ENCODE data around the gene ZNF555.
"Not testable (repeated sequence)": the region's sequence is repeated elsewhere in the genome, so short reads cannot be mapped to it uniquely, and the experiment has no call there.

The ZNF555 gene

DNA sequence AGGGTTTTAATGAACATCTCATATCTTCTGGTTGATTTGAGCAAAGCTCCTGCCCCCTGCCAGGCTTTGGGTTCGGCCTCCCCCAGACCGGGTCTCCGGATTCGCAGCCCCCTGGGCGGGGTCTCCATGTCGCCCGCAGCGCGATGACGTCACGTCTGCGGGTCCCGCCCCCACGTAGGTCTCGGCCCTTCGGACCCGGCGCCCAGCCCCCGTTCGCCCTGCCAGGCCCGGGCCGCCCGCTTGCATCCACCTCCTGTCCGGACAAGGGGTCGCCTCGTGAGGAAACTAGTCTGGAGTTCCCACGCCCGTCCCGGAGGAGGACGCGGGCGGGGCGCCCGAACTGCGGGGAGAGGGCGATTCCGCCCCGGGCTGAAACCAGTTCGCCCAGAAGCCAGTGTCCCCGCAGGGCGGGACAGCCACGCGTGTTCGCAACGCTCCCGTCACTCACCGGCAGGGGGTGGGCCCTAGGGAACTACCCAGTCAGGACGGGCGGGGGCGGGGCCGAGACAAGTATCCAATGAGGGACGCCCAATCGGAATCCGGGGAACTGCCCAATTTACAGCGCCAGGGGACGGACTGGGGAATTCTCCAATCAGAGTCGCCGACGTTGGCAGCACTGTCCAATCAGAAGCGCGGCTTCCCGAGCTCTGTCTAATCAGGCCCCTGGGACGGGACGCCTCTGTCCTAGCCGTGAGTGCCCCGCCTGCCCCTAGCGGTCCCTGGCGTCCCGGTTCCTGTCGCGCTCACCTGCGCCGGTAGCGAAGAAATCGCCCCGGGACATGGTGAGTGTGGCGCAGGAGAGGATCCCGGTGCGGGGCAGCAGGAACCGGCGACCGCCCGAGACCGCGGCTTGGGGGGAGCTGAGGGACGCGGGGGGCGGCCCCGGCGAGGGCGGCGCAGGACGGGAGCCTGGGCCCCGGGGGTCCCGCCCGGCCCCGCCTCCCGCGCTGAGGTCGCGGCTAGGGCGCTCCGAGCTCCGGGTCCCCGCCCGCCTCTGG is at the start of gene ZNF555:
Gene ZNF555, plus strand, starts transcription at position 682 of the 998 bp plus-strand sequence. Its CDS starts 98 bp downstream, at position 780.
- peak; percentile 97 for DNase-seq (ENCODE audit: low spot score)

DNA sequence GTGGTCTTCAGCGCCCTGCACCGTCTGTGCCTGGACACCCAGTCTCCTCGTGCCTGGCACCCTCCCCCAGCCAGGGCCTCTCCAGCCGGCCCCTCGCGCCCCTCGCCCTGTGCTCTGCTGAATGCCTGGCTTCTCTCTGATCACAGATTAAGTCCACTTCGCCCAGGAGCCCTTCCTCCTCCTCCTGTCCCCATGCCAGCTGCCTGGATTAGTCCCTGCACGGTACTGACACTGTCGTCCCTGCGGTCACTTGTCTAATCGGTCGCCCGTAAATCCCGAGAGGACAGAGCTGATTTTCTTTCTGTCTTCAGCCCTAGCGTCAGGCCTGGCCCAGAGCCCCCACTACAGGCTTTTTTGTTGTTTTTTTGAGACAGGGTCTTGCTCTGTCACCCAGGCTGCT is 49.4 kb upstream of the ZNF555 start:
- no peak for DNase-seq (ENCODE audit: low spot score)

DNA sequence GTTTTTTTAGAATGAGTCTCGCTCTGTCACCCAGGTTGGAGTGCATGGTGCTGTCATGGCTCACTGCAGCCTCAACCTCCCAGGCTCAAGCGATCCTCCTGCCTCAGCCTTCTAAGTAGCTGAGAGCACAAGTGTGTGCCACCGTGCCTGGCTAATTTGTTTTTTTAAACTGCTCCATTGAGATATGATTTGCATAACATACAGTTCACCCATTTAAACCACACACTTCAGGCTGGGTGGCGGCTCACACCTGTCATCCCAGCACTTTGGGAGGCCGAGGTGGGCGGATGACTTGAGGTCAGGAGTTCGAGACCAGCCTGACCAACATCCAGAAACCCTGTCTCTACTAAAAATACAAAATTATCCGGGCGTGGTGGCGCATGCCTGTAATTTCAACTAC is 48.6 kb upstream of the ZNF555 start:
- not testable (repeated sequence) for DNase-seq (ENCODE audit: low spot score)

DNA sequence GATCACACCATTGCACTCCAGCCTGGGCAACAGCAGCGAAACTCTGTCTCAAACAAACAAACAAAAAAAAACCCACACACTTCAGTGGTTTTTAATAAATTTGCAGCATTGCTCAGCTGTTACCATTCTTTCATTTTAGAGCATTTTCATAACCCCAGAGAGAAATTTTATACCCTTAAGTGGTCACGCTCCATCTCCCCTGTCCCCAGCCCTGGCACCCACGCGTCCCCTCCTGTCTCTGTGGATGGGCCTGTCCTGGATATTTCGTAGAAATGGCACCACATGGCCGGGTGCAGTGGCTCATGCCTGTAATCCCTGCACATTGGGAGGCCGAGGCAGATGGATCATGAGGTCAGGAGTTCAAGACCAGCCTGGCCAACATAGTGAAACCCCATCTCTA is 48.1 kb upstream of the ZNF555 start:
- DNase-seq (ENCODE audit: low spot score): no peak

DNA sequence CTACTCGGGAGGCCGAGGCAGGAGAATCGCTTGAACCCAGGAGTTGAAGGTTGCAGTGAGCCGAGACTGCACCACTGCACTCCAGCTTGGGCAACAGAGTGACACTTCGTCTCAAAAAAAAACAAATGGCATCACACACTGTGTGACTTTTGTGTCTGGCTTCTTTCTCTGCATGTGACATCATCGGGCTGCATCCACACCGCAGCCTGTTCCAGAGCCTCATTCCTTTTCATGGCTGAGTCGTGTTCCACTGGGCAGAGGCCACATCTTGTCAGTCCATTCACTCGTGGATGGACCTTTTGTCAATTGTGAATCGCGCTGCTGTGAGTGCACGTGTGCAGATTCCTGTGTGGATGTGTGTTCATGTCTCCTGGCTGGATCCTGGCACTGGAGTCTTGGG is 47.7 kb upstream of the ZNF555 start:
- DNase-seq (ENCODE audit: low spot score): no peak

DNA sequence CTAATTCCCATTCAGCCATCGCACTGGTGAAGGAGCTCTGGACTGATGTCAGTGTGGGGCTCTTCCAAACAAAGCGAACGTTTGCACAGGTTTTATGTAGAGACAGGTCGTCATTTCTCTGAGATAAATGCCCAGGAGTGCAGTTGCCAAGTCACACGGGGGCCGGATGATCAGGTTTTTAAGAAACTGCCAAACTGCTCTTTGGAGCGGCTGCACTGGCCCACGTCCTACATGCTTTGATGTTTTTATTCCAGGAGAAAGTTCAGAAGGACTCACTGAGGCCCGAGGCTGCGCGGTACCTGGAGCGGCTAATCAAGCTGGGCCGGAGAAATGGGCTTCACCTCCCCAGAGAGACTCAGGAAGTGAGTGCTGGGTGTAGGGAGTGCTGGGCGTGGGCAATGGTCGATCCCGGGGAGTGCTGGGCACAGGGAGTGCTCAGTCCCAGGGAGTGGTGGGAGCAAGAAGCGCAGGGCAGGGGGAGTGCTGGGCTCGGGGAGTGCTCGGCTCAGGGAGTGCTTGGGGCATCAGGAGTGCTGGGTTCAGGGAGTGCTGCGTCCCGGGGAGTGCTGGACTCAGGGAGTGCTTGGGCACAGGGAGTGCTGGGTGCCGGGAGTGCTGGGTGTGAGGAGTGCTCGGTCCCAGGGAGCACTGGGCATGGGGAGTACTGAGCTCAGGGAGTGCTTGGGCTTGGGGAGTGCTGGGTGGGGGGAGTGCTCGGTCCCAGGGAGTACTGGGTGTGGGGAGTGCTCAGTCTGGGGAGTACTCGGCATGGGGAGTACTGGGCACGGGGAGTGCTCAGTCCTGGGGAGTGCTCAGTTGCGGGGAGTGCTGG is 45.2 kb upstream of the ZNF555 start:
- no peak for DNase-seq (ENCODE audit: low spot score)

DNA sequence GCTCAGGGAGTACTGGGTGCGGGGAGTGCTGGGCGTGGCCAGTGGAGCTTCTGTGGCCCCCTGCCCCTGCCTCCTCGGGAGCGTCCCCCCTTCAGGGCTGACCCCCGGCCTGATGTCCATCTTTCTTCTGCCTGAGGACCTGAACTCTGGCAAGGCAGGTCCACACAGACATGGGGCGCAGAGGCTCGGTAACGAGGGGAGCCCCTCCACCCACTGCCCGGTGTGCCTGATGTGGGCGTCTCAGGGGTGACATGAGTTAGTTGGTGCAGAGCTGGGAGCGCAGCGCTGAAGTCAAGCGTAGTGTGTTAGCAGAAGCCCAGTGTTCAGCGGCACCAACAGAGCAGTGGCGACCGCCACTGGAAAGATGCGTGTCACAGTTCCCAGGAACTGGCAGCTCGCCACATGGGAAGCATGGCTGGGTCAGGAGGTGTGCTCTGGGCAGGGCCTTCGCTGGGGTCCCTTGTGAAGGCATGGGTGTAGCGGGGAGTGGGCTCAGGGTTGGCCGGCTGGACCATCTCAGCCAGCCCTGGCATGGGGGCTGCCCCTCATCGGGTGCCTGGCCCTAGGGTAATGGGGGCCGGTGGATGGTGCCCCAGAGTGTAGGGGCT is 44.5 kb upstream of the ZNF555 start:
- DNase-seq (ENCODE audit: low spot score): no peak

DNA sequence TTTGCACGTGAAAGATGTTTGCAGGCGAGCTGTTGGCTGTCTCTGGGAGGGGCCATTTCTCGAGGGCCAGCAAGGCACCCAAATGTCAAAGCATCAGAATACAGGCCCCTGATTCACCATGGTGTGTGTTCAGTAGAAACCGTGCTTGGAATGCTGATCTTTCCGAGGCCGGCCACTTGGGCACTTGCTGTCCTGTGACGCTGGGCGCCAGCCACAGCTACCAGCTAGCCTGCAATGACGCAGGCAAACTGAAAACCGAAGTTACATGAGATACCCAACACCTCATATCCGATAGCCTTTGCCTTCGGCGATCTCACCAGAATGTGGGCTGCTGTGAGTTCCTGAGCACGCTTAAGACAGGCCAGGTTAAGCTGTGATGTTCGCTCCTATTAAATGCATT is 44.0 kb upstream of the ZNF555 start:
- no peak for DNase-seq (ENCODE audit: low spot score)

DNA sequence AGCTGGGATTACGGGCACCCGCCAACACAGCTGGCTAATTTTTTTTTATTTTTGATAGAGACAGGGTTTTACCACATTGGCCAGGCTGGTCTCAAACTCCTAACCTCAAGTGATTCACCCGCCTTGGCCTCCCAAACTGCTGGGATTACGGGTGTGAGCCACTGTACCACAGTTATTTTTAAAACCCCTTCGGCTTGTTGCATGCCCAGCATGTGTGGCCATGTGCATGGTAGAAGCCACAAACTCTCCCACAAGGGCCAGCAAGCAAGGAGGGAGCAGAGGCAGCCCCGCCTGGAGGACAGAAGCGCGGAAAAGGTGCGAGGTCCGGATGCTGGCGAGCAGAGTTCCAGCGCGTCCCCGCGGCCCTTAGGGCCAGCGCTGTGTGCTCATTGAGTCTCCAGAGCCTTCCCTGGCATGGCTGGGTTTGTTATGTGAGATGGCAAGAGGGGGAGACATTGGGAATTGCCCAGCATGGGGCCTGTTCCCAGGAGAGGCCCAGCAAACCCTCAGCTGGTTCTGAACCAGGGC is 43.1 kb upstream of the ZNF555 start:
- DNase-seq (ENCODE audit: low spot score): no peak

DNA sequence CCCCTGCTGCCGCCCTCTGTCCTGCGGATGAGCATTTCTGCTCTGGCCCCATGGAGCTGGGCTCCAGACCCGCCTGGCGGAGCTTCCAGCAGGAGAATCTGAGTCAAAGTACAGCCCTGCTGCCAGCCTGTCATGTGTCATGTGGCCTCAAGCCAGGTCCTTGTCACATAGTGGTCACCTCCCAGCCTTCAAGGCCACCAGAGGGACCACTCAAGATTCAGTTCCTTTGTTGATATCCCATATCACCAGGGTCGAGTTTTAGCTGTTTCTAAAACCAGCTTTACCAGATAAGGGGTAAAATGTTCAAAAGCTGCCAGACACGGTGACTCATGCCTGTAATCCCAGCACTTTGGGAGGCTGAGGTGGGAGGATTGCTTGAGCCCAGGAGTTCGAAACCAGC is 42.5 kb upstream of the ZNF555 start:
- DNase-seq (ENCODE audit: low spot score): no peak

DNA sequence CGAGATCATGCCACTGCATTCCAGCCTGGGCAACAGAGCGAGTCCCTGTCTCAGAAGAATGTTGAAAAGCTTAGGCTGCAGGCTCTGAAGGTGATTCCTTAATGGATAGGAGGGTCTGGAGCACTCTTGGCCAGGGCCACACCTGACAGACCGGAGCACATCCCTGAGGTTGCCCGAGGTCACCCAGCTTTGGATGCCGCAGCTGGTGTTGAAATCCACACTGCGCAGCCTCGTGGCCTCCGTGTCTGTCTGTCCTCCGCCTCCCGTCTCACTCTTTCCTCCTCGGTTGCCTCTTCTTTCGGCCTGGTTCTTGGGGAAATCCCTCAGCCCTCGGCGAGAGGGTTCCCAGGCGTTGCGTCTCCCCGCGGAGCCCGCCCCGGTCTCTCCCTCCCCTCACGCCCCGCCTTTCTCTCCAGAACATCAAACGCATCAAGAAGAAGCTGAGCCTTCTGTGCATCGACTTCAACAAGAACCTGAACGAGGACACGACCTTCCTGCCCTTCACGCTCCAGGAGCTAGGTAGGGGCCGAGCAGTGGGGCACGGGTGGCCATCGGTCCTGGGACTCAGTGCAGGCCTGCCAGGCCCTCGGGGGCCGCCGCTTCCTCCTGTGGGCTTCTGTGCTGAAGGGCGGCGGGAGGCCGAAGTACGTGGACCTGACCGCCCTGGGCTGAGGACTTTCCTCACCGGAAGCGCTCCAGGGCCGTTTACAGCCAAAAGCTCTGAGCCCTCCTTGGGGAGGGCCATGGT is 41.8 kb upstream of the ZNF555 start:
- DNase-seq (ENCODE audit: low spot score): no peak

DNA sequence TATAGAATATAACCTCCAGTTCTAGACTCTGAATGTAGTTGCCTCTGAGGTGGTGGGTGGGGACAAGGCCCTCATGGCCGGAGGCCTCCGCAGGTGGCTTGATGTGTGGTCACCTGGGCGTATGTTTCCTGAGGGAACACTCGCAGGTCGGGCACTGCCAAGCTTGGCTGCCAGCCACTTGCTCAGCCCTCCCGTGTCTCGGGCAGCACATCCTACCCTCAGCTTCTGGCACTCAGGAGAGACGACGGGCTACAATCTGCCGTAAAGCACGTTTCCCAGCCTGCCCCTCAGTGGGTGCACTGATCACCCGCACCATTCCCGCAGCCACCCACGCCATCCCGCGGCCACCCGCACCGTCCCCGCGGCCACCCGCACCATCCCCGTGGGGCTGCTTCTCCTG is 40.8 kb upstream of the ZNF555 start:
- no peak for DNase-seq (ENCODE audit: low spot score)

DNA sequence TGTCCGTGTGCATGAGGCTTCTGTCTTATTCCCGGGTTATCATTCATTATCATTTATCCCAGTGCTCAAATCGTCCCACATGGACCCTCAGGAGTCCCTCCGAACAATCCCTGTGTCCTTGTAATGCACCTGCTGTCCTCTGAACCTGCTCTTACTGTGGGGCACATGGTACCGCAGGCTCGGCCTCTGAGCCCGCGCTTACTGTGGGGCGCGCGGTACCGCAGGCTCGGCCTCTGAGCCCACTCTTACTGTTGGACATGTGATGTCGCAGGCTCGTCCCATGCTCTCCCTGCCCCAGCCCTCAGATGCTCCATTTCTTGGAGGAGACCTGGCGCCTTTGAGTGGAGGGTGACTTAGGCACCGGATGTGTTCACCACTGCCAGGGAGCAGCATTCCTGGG is 38.4 kb upstream of the ZNF555 start:
- no peak for DNase-seq (ENCODE audit: low spot score)

DNA sequence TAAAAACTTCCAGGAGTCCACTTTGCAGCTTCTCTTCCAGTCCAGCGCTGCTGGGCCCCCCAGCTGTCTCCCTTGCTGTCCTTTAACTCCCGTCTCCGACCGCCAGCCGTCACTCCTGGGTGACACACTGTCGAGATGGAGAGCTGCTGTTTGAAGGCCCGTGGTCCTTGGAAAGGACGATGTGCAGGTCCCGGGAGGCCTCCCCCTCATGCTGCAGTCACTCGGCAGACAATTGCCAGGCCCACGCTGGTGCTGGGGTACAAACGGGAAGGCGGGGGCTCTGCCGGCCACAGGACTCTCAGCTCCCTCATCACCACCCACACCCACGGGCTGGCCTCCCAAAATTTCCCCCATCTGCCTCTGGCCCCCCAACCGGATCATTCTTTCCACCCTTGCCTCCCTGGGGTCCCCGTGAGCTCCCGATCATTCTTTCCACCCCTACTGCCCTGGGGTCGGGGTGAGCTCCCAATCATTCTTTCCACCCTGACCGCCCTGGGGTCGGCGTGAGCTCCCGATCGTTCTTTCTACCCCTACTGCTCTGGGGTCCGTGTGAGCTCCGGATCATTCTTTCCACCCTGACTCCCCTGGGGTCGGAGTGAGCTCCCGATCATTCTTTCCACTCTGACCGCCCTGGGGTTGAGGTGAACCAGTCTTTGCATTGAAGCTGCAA is 37.7 kb upstream of the ZNF555 start:
- DNase-seq (ENCODE audit: low spot score): no peak

DNA sequence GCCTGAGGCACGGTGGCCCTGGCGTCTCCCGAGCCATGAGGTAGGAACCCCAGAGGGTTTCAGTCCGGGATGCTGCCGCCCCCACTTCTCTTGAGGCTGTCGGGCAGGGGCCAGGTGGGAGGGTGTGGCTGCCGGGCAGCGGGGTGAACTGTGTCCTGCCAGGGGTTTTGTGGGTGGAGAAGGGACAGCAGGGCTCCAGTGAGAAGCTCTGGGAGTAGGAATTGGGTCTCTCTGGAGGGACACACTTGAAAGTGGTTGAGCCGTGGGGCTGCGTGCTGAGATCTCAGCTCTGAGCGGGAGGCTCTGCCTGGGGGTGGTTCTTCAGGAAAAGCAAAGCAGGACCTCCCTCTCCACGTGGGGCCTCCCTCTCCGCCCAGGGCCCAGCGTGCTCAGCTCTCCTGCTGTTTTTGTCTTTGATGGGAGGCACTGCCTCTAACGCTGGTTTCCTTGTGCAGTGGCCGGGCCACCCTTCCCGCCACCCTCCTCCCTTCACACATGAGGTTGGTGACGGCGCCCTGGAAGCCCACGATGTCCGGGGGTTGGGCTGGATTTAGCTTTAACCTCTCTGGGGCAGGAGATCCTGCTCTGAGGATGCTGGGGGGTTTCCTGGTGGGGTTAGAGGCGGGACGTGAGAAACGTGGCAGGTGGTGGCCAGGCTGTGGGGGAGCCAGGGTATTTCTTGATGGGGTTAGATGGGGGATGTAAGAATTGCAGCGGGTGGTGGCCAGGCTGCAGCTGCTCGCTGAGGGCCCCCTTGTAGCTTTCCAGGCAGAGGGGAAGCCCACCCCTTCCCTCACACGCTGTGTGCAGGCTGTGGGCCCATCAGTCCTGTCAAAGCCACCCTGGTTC is 36.9 kb upstream of the ZNF555 start:
- DNase-seq (ENCODE audit: low spot score): no peak

DNA sequence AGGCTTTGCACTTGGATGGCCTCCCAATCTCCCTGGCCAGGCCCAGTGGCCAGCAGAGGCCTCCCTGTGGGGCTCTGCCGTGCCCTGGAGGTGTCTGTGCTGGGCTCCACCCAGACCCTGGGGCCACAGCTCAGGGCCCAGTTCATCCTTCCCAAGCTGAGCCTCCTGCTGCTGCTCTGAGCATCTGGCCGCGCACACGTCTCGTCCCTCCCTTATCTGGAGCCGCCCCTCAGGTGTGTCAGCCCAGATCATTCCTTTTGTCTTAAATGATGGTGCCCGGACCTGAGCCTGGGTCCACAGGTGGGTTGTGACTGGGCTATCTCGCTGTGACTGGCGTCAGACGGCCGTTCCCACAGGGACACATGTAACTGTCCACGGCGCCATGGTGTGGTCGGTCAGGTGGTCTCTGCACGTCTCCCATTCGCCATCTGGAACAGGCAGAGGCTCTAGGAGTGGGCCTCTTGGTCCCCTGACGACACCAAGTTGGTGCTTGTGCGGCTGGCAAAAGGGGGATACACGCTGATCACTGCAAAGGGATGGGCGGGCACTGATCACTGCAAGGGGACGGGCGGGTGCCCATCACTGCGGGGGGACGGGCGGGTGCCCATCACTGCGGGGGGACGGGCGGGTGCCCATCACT is 35.9 kb upstream of the ZNF555 start:
- no peak for DNase-seq (ENCODE audit: low spot score)

DNA sequence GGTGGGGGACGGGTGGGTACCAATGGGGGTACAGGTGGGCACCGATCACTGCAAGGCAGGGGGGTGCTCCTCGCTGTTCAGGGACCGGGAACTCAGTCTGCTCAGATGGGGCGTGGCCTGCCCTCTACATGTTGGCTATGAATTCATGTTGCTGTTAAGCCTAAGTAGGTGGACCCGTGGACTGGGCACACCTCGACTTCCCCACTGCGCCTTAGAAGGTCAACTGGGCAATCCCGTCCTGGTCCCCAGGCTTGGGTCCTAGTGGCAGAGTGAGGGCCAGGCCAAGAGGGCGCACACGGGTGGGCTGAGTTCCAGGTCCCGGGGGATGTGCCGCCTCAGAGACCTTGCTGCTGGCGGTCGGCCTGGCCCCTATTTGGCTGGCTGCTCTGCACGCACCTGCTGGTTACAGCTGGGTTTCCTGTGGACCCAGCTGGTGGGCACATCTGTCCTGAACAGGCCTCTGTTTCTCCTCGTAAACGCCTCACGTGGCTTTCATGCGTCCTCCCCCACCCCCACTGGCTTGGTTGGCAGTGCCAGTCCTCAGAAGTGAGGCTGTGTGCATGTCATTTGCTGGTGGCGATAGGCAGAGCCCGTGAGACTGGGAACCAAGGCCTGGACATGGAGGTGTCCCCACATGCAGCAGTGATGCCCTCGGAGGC is 35.2 kb upstream of the ZNF555 start:
- no peak for DNase-seq (ENCODE audit: low spot score)

DNA sequence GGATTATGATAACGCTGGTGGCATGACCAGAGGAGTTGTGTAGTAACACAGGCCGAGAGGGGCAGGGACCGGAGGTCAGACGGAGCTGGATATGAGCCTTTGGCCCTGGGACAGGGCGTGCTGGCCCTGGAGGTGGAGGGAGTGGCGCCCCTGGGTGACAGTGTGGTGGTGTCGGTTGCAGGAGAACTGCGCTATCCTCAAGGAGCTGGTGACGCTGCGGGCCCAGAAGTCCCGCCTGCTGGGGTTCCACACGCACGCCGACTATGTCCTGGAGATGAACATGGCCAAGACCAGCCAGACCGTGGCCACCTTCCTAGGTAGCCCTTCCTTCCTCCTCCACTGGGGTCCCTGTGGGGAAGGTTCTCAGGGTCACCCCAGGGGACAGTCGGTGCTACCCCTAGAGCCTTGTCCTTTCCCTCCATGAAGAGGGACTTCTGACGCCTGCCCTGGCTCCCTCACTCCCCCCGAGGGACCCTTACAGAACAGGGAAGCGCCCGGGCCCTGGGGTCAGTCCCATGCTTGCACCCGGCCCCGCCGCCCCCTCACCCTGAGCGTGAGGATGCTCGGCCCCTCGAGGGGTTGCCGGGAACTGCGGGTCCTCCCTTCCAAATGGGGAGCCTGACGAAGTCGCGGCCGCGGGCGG is 34.4 kb upstream of the ZNF555 start:
- DNase-seq (ENCODE audit: low spot score): no peak
